Astrocyte (in vitro differentiated cells and primary cell): ENCODE data around the gene TCTN1.

Source experiments
- EZH2 ChIP-seq: IDR thresholded peaks from 2 replicates; pipeline ENCODE4 v1.6.1; 2012; ENCODE audit warnings: mild to moderate bottlenecking, low read length, inconsistent platforms; ENCODE audit not compliant: insufficient read depth
- TF ChIP-seq, protein P1 (sequence below): IDR thresholded peaks from 2 replicates; pipeline ENCODE4 v1.5.1; 2011; ENCODE audit warnings: low read depth, mild to moderate bottlenecking, inconsistent platforms, low read length, moderate library complexity; ENCODE audit not compliant: insufficient read depth

DNA sequence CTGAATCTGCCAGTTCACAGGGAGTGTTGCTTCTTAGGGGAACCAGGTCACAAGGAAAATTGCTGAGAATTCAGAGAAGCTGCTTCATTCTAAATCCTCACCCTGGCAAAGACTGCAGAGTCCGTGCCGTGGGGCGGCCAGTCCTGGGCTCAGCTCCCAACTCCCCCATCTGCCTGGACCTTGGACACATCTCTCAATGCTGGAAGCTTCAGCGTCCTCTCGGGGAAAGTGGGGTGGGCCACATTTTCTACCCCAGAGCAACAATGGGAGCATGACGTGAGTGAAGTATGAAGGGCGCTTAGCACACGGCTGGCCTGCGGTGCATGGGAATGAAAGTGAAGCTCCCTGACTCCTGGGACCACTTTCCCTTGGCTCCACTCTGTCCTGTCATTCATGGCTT is 43.8 kb downstream of the TCTN1 start:
- TF ChIP-seq, protein P1, sequence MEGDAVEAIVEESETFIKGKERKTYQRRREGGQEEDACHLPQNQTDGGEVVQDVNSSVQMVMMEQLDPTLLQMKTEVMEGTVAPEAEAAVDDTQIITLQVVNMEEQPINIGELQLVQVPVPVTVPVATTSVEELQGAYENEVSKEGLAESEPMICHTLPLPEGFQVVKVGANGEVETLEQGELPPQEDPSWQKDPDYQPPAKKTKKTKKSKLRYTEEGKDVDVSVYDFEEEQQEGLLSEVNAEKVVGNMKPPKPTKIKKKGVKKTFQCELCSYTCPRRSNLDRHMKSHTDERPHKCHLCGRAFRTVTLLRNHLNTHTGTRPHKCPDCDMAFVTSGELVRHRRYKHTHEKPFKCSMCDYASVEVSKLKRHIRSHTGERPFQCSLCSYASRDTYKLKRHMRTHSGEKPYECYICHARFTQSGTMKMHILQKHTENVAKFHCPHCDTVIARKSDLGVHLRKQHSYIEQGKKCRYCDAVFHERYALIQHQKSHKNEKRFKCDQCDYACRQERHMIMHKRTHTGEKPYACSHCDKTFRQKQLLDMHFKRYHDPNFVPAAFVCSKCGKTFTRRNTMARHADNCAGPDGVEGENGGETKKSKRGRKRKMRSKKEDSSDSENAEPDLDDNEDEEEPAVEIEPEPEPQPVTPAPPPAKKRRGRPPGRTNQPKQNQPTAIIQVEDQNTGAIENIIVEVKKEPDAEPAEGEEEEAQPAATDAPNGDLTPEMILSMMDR, result no peak
- no peak for TF ChIP-seq EZH2
